Hepatocyte (in vitro differentiated cells): Measurements from ENCODE around the gene XXYLT1. TPM values are rescaled to one million over a fixed set of nuclear protein-coding genes. Genes with fewer than 3 reads are reported as not detected.

Experiments used
- DNase-seq: peaks from one replicate; pipeline ENCODE4 v3.0.0-alpha.2; 2016; ENCODE audit warnings: low spot score
- H2AFZ ChIP-seq: fragments of 200-600 bp; sonication (generic); 2 replicates; pipeline ENCODE4 v1.6.0; 2016; ENCODE audit warnings: antibody characterized with exemption, mild to moderate bottlenecking
- H3K27ac ChIP-seq: fragments of 200-600 bp; sonication (generic); 2 replicates; pipeline ENCODE4 v1.5.1; 2016; ENCODE audit warnings: mild to moderate bottlenecking
- H3K27me3 ChIP-seq: fragments of 200-600 bp; sonication (generic); 2 replicates; pipeline ENCODE4 v1.6.1; 2016
- H3K36me3 ChIP-seq: fragments of 200-600 bp; sonication (generic); replicated peaks from 2 replicates; pipeline ENCODE4 v1.5.1; 2016; ENCODE audit warnings: low read depth; ENCODE audit not compliant: insufficient read depth
- H3K4me1 ChIP-seq: fragments of 200-600 bp; sonication (generic); 2 replicates; pipeline ENCODE4 v1.5.1; 2016; ENCODE audit warnings: mild to moderate bottlenecking, moderate library complexity; ENCODE audit not compliant: insufficient read depth
- H3K4me2 ChIP-seq: fragments of 200-600 bp; sonication (generic); 2 replicates; pipeline ENCODE4 v1.6.0; 2016
- H3K4me3 ChIP-seq: fragments of 200-600 bp; sonication (generic); 2 replicates; pipeline ENCODE4 v1.5.1; 2016; ENCODE audit warnings: mild to moderate bottlenecking
- H3K79me2 ChIP-seq: fragments of 200-600 bp; sonication (generic); 2 replicates; pipeline ENCODE4 v1.6.0; 2017; ENCODE audit warnings: mild to moderate bottlenecking
- H3K9me2 ChIP-seq: fragments of 200-600 bp; sonication (generic); replicated peaks from 2 replicates; pipeline ENCODE4 v1.6.0; 2017; ENCODE audit warnings: mild to moderate bottlenecking; ENCODE audit not compliant: insufficient read depth
- H3K9me3 ChIP-seq: fragments of 200-600 bp; sonication (generic); 2 replicates; pipeline ENCODE4 v1.5.1; 2016; ENCODE audit warnings: low read depth, mild to moderate bottlenecking
- H4K20me1 ChIP-seq: fragments of 200-600 bp; sonication (generic); 2 replicates; pipeline ENCODE4 v1.6.0; 2016; ENCODE audit warnings: mild to moderate bottlenecking; ENCODE audit not compliant: insufficient read depth, poor library complexity, severe bottlenecking
- CTCF ChIP-seq: fragments of 200-600 bp; sonication (generic); IDR thresholded peaks from 2 replicates; pipeline ENCODE4 v1.5.1; 2016; ENCODE audit warnings: antibody characterized with exemption, mild to moderate bottlenecking; ENCODE audit not compliant: poor library complexity
- EZH2 ChIP-seq: fragments of 200-600 bp; sonication (generic); IDR thresholded peaks from 2 replicates; pipeline ENCODE4 v1.6.1; 2016; ENCODE audit warnings: antibody characterized with exemption, mild to moderate bottlenecking, borderline replicate concordance
- EZH2phosphoT487 ChIP-seq: fragments of 200-600 bp; sonication (generic); IDR thresholded peaks from one replicate; pipeline ENCODE4 v1.6.1; 2018; ENCODE audit warnings: antibody characterized with exemption, mild to moderate bottlenecking, low read depth, moderate library complexity; ENCODE audit not compliant: unreplicated experiment, severe bottlenecking
- WGBS: methylation state at CpG from one replicate; pipeline ENCODE4 v1.1.6; 2016; ENCODE audit warnings: low lambda C conversion rate; ENCODE audit errors: missing lambda C conversion rate; 5-methylcytosine and 5-hydroxymethylcytosine counted together
- polyA plus RNA-seq: library from polyadenylated mRNA; unstranded; fragments of >200 nt; fragmentation: Nextera tagmentation; extraction: Ambion mirVana; gene quantifications from 2 replicates; pipeline ENCODE4 v1.2.1, GENCODE V29; 2016
- total RNA-seq: library from RNA; depleted of rRNA; stranded (reverse); fragments of >200 nt; gene quantifications from 2 replicates; pipeline ENCODE4 v1.2.3, GENCODE V29; 2014

The XXYLT1 gene
- total and polyA plus RNA-seq, 2 experiments from 2014 or later, result 20.9 to 25.6 TPM

GRCh38 chr3:195184716-195185421 is 86.1 kb downstream of the XXYLT1 start:
- H3K79me2 ChIP-seq, result peaks cover 7% of the 10 kb centered on the region
- DNase-seq, result no peak
- no peaks in the 10 kb centered on the region for H4K20me1 ChIP-seq
- H2AFZ ChIP-seq, result no peak overlapping the region
- no peak overlapping the region for H3K27ac ChIP-seq
- H3K27me3 ChIP-seq, result no peaks in the 10 kb centered on the region
- H3K36me3 ChIP-seq, result no peaks in the 10 kb centered on the region
- H3K4me3 ChIP-seq, result no peak overlapping the region
- no peaks in the 10 kb centered on the region for H3K9me2 ChIP-seq
- TF ChIP-seq EZH2 (no peak), CTCF (no peak), EZH2phosphoT487 (no peak)
- H3K4me1 ChIP-seq, result peaks cover 4% of the 10 kb centered on the region
- WGBS, result 94% methylated on average over 3 of the region's 3 CpGs
- H3K4me2 ChIP-seq, result no peak overlapping the region
- no peaks in the 10 kb centered on the region for H3K9me3 ChIP-seq

DNA sequence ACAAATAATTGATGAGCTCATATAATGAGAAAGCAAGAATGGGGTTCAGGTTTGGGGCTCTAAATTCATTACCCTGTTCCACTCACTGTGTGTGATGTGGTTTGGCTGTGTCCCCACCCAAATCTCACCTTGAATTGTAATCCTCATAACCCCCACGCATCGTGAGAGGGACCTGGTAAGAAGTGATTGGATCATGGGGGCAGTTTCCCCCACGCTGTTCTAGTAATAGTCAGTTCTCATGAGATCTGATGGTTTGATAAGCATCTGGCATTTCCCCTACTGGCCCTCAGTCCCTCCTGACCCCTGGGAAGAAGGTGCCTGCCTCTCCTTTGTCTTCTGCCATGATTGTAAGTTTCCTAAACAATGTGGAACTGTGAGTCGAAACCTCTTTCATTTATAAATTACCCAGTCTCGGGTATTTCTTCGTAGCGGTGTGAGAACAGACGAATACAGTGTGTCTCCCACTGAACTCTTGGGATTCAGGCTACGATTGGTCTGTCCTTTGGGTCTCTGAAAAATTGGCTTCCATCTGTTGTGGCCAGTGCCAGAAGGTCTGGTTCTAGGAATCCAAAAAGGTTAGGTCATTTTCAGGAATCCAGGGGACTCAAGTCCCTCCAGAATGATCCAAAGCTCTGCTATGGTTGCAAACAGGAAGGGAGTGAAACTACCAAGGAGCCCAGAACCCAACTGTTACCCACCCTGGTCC is 87.7 kb downstream of the XXYLT1 start:
- TF ChIP-seq CTCF (no peak), EZH2 (no peak), EZH2phosphoT487 (no peak)
- Histone ChIP-seq H3K27ac (no peak overlapping the region), H3K9me3 (no peaks in the 10 kb centered on the region), H2AFZ (no peak overlapping the region), H3K36me3 (no peaks in the 10 kb centered on the region), H4K20me1 (no peaks in the 10 kb centered on the region), H3K27me3 (no peaks in the 10 kb centered on the region), H3K9me2 (no peaks in the 10 kb centered on the region), H3K4me1 (peaks cover 4% of the 10 kb centered on the region), H3K4me2 (no peak overlapping the region), H3K79me2 (no peaks in the 10 kb centered on the region), H3K4me3 (no peak overlapping the region)
- WGBS, result 89% methylated on average over 9 of the region's 9 CpGs
- DNase-seq, result no peak

GRCh38 chr3:195182470-195182795 is 88.5 kb downstream of the XXYLT1 start:
- Histone ChIP-seq H3K9me2 (no peaks in the 10 kb centered on the region), H3K4me1 (peaks cover 1% of the 10 kb centered on the region), H3K36me3 (no peaks in the 10 kb centered on the region), H3K4me2 (no peak overlapping the region), H3K27ac (no peak overlapping the region), H3K4me3 (no peak overlapping the region), H3K9me3 (no peaks in the 10 kb centered on the region), H2AFZ (no peak overlapping the region), H3K79me2 (no peaks in the 10 kb centered on the region), H3K27me3 (no peaks in the 10 kb centered on the region), H4K20me1 (no peaks in the 10 kb centered on the region)
- no peak for DNase-seq
- 35% methylated on average over 5 of the region's 5 CpGs for WGBS
- TF ChIP-seq CTCF (no peak), EZH2 (no peak), EZH2phosphoT487 (no peak)
